AG09319 (cell line): ENCODE measurements around the gene ZNF830.
"Not testable (repeated sequence)": the region's sequence is repeated elsewhere in the genome, so short reads cannot be mapped to it uniquely, and the experiment has no call there.

Experiments used
- DNase-seq: peaks from one replicate; pipeline ENCODE4 v3.0.0-alpha.2; 2010; ENCODE audit warnings: low read depth; ENCODE audit errors: extremely low read depth
- CTCF ChIP-seq: IDR thresholded peaks from 2 replicates; pipeline ENCODE4 v1.5.1; 2011; ENCODE audit warnings: low read depth, mild to moderate bottlenecking, inconsistent platforms, low read length, moderate library complexity

ZNF830 gene

DNA sequence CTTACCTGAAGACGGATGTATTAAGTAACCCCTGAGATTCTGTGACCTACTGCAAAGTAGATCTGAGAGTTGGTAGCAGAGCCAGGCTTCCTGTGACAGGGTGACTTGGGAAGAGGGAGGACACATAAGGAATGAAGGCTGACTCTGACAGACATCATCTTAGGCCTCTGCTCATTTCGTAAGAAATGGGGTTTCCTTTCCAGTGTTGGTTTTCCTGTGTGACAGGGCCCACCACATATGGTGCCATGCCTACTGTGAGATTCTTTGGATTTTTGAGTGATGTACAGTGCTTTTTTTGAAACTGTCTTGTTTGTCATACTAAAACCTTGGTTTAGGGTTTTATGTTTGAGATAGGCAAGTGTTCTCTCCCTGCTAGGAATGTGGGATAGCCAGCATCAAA lies 31.7 kb downstream of the ZNF830 start:
- no peak for DNase-seq

GRCh38 chr17:34996422-34997285 lies 35.3 kb downstream of the ZNF830 start:
- TF ChIP-seq CTCF = no peak
- DNase-seq = no peak

More for the DNA sequence above, 31.7 kb downstream of the ZNF830 start:
- TF ChIP-seq CTCF = no peak

DNA sequence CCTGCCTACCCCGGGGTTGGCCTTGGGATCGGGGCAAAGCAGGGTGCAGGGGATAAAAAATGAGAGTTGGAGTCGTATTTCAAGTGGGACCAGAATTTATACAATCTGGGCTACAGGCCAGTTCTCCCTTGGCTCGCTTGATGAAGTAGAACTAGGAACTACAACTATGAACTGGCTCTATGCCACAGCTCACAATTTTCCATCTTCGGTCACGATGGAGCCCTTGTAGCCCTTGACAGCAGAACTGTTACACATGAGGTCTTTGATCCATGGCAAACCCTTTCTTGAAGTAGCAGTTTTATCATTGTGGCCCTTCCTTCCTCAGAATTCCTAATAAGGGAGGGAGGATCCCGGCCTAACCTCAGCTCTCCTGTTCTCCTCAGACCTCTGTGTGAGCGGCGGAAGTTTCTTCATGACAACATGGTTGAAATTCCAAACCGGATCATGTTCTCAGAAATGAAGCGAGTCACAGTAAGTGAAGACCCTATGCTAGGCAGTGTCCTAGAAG lies 36.1 kb downstream of the ZNF830 start:
- TF ChIP-seq CTCF = no peak
- DNase-seq = peak; percentile 72

DNA sequence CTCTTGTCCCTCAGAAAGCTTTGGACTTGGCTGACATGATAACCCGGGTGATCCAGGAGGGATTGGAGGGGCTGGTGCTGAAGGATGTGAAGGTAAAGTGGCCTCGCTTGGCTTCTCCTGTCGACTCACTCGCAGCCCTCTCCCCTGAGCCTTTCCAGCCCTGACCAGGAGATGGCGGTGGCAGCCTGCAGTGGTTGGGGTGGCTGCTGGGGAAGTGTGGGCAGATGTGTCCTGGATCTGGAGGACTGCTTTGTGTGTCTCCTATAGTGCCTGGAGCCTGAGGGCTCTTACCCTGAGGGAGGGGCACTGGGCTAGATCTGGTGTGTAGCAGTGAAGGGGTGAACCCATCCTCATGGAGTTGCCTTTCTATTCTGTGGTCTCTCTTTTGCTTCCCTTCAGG lies 36.9 kb downstream of the ZNF830 start:
- peak; percentile 89 for TF ChIP-seq CTCF
- DNase-seq = no peak

DNA sequence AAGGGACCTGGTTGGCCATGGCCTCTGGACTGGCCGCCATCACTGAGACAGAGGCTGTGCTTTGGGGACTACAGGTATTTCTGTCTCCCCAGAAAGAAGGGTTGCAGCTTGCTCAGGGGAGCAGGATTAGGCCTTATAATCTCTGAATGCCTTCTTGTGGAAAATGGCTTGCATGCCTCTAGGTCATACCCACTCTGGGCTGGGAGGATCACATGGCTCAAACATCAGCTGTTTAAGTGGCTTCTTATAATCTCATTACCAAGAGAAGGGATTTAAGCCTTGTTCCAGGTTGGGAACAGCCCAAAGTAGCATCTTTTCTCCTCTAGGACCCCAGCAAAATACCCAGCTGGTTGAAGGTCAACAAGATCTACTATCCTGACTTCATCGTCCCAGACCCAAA lies 38.1 kb downstream of the ZNF830 start:
- DNase-seq = no peak
- TF ChIP-seq CTCF = no peak

GRCh38 chr17:35000965-35001364 lies 39.6 kb downstream of the ZNF830 start:
- DNase-seq = not testable (repeated sequence)

GRCh38 chr17:35001549-35001948 lies 40.2 kb downstream of the ZNF830 start:
- TF ChIP-seq CTCF = no peak
- DNase-seq = no peak
